ENCODE measurements around the gene KIF5A. TPM values are rescaled to one million over a fixed set of nuclear protein-coding genes. Genes with fewer than 3 reads are reported as not detected.
"Not testable (repeated sequence)": the region's sequence is repeated elsewhere in the genome, so short reads cannot be mapped to it uniquely, and the experiment has no call there.

KIF5A gene
- polyA plus RNA-seq, 1 of the 3 experiments (the other 2 are of a cell fraction): 6.2 TPM

- ChIA-PET CTCF (interaction anchor here (1.3 to 7.3 kb wide), 3 partner anchors 13 to 79 kb away, joined by 4 to 46 read pairs (median 6); partner anchors contain the start of gene ARHGAP9), POLR2A (no interaction called here)
- Histone ChIP-seq H4K20me1 (ENCODE audit: insufficient read depth) (no peaks in the 10 kb centered on the region), H3K27ac (ENCODE audit: low read depth in 2 of 2, low read length in 1 of 2) (no peak overlapping the region), H3K4me2 (no peak overlapping the region), H3K4me1 (ENCODE audit: control insufficient read depth in 1 of 2, insufficient read depth in 2 of 2, low read depth in 1 of 2, low read length in 1 of 2) (peaks cover 0 to 4% of the 10 kb centered on the region in 2 experiments; a peak in 1 of 4 replicates), H3K9me3 (no peaks in the 10 kb centered on the region), H3K9me2 (no peaks in the 10 kb centered on the region), H3K36me3 (replicated peaks in 1 of 2; ENCODE audit: control insufficient read depth in 1 of 2, insufficient read depth in 2 of 2, low read length in 1 of 2) (peaks cover 6 to 9% of the 10 kb centered on the region in 2 experiments), H2AFZ (ENCODE audit: low read depth) (no peak overlapping the region), H3K9ac (no peak overlapping the region), H3F3A (replicated peaks; ENCODE audit: insufficient read depth) (no peaks in the 10 kb centered on the region), H3K79me2 (ENCODE audit: insufficient read depth) (peaks cover 19% of the 10 kb centered on the region; the same call in 1 of the 2 replicates), H3K4me3 (ENCODE audit: low read depth in 2 of 2, low read length in 1 of 2) (no peak overlapping the region), H3K27me3 (ENCODE audit: insufficient read depth) (no peaks in the 10 kb centered on the region)
- TF ChIP-seq MXI1 (IDR thresholded peaks at IDR 0.05; ENCODE audit: low read depth, low read length): no peak
- no peak for TF ChIP-seq EP300 (IDR thresholded peaks at IDR 0.05; ENCODE audit: borderline replicate concordance in 1 of 2, low read depth in 1 of 2, low read length in 1 of 2)
- WGBS (ENCODE audit: low lambda C conversion rate): 87% methylated on average over 4 of the region's 4 CpGs
- DNase-seq: no peak
Measured at GRCh38 chr12:57558864-57559263, 9.0 kb downstream of the KIF5A start.

- H3K4me1 ChIP-seq (ENCODE audit: control insufficient read depth in 1 of 2, insufficient read depth in 2 of 2, low read depth in 1 of 2, low read length in 1 of 2): 0 out of 4 replicates have a peak, but pooled peaks cover 0 to 4% of the 10 kb centered on the region in 2 experiments
- no peak overlapping the region for H2AFZ ChIP-seq (ENCODE audit: low read depth)
- H3K9me3 ChIP-seq: no peaks in the 10 kb centered on the region
- no peak overlapping the region for H3K9ac ChIP-seq
- H3K27me3 ChIP-seq (ENCODE audit: insufficient read depth): no peaks in the 10 kb centered on the region
- ChIA-PET POLR2A (no interaction called here), CTCF (interaction anchor here (1.6 to 7.3 kb wide), 3 partner anchors 11 to 26 kb away, joined by 4 to 46 read pairs (median 6); no protein-coding TSS in a partner anchor)
- 95% methylated on average over 2 of the region's 2 CpGs for WGBS (ENCODE audit: low lambda C conversion rate)
- no peak for DNase-seq
- H3K9me2 ChIP-seq: no peaks in the 10 kb centered on the region
- no peak overlapping the region for H3K27ac ChIP-seq (ENCODE audit: low read depth in 2 of 2, low read length in 1 of 2)
- H3K36me3 ChIP-seq (replicated peaks in 1 of 2; ENCODE audit: control insufficient read depth in 1 of 2, insufficient read depth in 2 of 2, low read length in 1 of 2): peaks cover 6 to 15% of the 10 kb centered on the region in 2 experiments
- no peak overlapping the region for H3K4me2 ChIP-seq
- no peak overlapping the region for H3K4me3 ChIP-seq (ENCODE audit: low read depth in 2 of 2, low read length in 1 of 2)
- H4K20me1 ChIP-seq (ENCODE audit: insufficient read depth): no peaks in the 10 kb centered on the region
- no peaks in the 10 kb centered on the region for H3F3A ChIP-seq (replicated peaks; ENCODE audit: insufficient read depth)
- TF ChIP-seq POLR2AphosphoS5 (IDR thresholded peaks at IDR 0.05; ENCODE audit: low read depth, low read length) (no peak), ELF1 (IDR thresholded peaks at IDR 0.05) (no peak), MEF2A (IDR thresholded peaks at IDR 0.05; ENCODE audit: borderline replicate concordance, low read depth) (no peak), FOXJ3 (CRISPR knock-in tag; IDR thresholded peaks at IDR 0.05) (no peak), TEAD4 (IDR thresholded peaks at IDR 0.05; ENCODE audit: borderline replicate concordance, insufficient read depth) (no peak), FOSL2 (IDR thresholded peaks at IDR 0.05; ENCODE audit: borderline replicate concordance, low read depth) (no peak), EP300 (IDR thresholded peaks at IDR 0.05; ENCODE audit: borderline replicate concordance in 1 of 2, low read depth in 1 of 2, low read length in 1 of 2) (no peak), RAD21 (IDR thresholded peaks at IDR 0.05; ENCODE audit: low read length) (no peak), IRF3 (IDR thresholded peaks at IDR 0.05; ENCODE audit: low read depth, low read length) (no peak), RXRA (IDR thresholded peaks at IDR 0.05; ENCODE audit: borderline replicate concordance, low read depth) (no peak)
- peaks cover 6% of the 10 kb centered on the region; the same call in 1 of the 2 replicates for H3K79me2 ChIP-seq (ENCODE audit: insufficient read depth)
Measured at GRCh38 chr12:57560516-57560915, 10.7 kb downstream of the KIF5A start.

- peak; percentile 51 for TF ChIP-seq FOSL2 (IDR thresholded peaks at IDR 0.05; ENCODE audit: borderline replicate concordance, low read depth)
- H3K9me2 ChIP-seq; H3K4me1 ChIP-seq (ENCODE audit: control insufficient read depth in 1 of 2, insufficient read depth in 2 of 2, low read depth in 1 of 2, low read length in 1 of 2); H2AFZ ChIP-seq (ENCODE audit: low read depth); H3K27ac ChIP-seq (ENCODE audit: low read depth in 2 of 2, low read length in 1 of 2); H3K9ac ChIP-seq; POLR2A ChIA-PET; H3F3A ChIP-seq (replicated peaks; ENCODE audit: insufficient read depth); DNase-seq; H3K4me2 ChIP-seq; H3K9me3 ChIP-seq; H3K27me3 ChIP-seq (ENCODE audit: insufficient read depth); H3K79me2 ChIP-seq (ENCODE audit: insufficient read depth); H4K20me1 ChIP-seq (ENCODE audit: insufficient read depth); H3K4me3 ChIP-seq (ENCODE audit: low read depth in 2 of 2, low read length in 1 of 2): not testable (repeated sequence)
- CTCF ChIA-PET: interaction anchor here (1.6 to 7.3 kb wide), 3 partner anchors 22 to 71 kb away, joined by 4 to 46 read pairs (median 14); partner anchors contain the start of gene B4GALNT1
- H3K36me3 ChIP-seq (replicated peaks in 1 of 2; ENCODE audit: control insufficient read depth in 1 of 2, insufficient read depth in 2 of 2, low read length in 1 of 2): peaks cover 6 to 15% of the 10 kb centered on the region in 2 experiments
- 50% methylated on average over 1 of the region's 1 CpG for WGBS (ENCODE audit: low lambda C conversion rate)
Measured at GRCh38 chr12:57561117-57561516, 11.3 kb downstream of the KIF5A start.
